ENCODE results near the gene STX11.
"Not testable (repeated sequence)": the region's sequence is repeated elsewhere in the genome, so short reads cannot be mapped to it uniquely, and the experiment has no call there.

- TF ChIP-seq EZH2phosphoT487 (IDR thresholded peaks at IDR 0.05; ENCODE audit: insufficient read depth, low read depth); EZH2 (IDR thresholded peaks at IDR 0.05; ENCODE audit: insufficient read depth, poor library complexity, severe bottlenecking): not testable (repeated sequence)
Observed at GRCh38 chr6:144184186-144184585, 33.9 kb downstream of the STX11 start.

All from GM23248 (cell line).